Mesenteric fat pad (tissue), 1 donor: ENCODE results near the gene SETBP1. TPM values are rescaled to one million over a fixed set of nuclear protein-coding genes. Genes with fewer than 3 reads are reported as not detected.

Source experiments
- DNase-seq: peaks from one replicate; pipeline ENCODE4 v3.0.0-alpha.2; 2020; ENCODE audit warnings: low spot score
- microRNA-seq: library from miRNA; unstranded; fragments of <30 nt; microRNA quantifications from one replicate; pipeline ENCODE4 v1.2.0, GENCODE V29; 2020; ENCODE audit warnings: borderline number of aligned reads
- total RNA-seq: library from RNA; stranded (reverse); fragmentation: NEBNext Ultra II Directional; extraction: Animal tissue kit (Norgen Biotek cat#: 25700); gene quantifications from one replicate; pipeline ENCODE4 v1.2.1, GENCODE V29; 2021
- donor health status: DM: yes; HTN: yes; CAD: no.

SETBP1 gene
- total RNA-seq, 1 donor from 2014 or later = 21.6 TPM

- no peak for DNase-seq
These were observed 425.7 kb downstream of the SETBP1 start for GRCh38 chr18:45106331-45106774.

GRCh38 chr18:45107425-45107824, 426.7 kb downstream of the SETBP1 start:
- DNase-seq = no peak

GRCh38 chr18:45108754-45109153, 428.1 kb downstream of the SETBP1 start:
- no peak for DNase-seq

- no peak for DNase-seq
These were observed 428.6 kb downstream of the SETBP1 start for GRCh38 chr18:45109271-45109670.

GRCh38 chr18:45109706-45110105, 429.0 kb downstream of the SETBP1 start:
- no peak for DNase-seq

GRCh38 chr18:45110577-45111501, 430.2 kb downstream of the SETBP1 start:
- DNase-seq = no peak

GRCh38 chr18:45111502-45111848, 430.8 kb downstream of the SETBP1 start:
- no peak for DNase-seq

GRCh38 chr18:45112682-45113081, 432.0 kb downstream of the SETBP1 start:
- no peak for DNase-seq

- no peak for DNase-seq
These were observed 435.4 kb downstream of the SETBP1 start for GRCh38 chr18:45116116-45116515.

Small RNA genes within 50 kb of the gene (microRNA-seq; reads per million reads assigned to microRNA genes)
- gene MIR4319 = not detected
